Measurements from ENCODE around the gene CELSR1. TPM values are rescaled to one million over a fixed set of nuclear protein-coding genes. Genes with fewer than 3 reads are reported as not detected.

The CELSR1 gene
- total RNA-seq, 1 experiment from 2014 or later: 22.6 TPM

GRCh38 chr22:46521994-46522393 lies 15.4 kb downstream of the CELSR1 start:
- no peaks in the 10 kb centered on the region for H3K4me1 ChIP-seq (ENCODE audit: insufficient read depth, low read length)
- Mint-ChIP-seq H3K36me3 (ENCODE audit: insufficient read depth in 1 of 3, low read depth in 3 of 3) (peaks cover 0 to 4% (median 4%) of the 10 kb centered on the region in 3 experiments; a peak in 2 of 7 replicates), H3K4me1 (peaks cover 18 to 21% of the 10 kb centered on the region in 2 experiments), H3K27me3 (ENCODE audit: low read depth) (no peaks in the 10 kb centered on the region; the same call in 1 of the 2 replicates), H3K4me3 (no peak overlapping the region), H3K27ac (no peak overlapping the region), H3K9me3 (no peaks in the 10 kb centered on the region)
- H3K23me2 ChIP-seq (ENCODE audit: insufficient read length, low read depth, low read length, poor library complexity, severe bottlenecking): no peaks in the 10 kb centered on the region
- H4K8ac ChIP-seq (replicated peaks; ENCODE audit: insufficient read length, low read depth, low read length): no peak overlapping the region
- no peak overlapping the region for H2BK12ac ChIP-seq (ENCODE audit: insufficient read length, low read depth, low read length)
- H2BK20ac ChIP-seq (ENCODE audit: low read depth, low read length, poor library complexity, severe bottlenecking): no peak overlapping the region
- no peaks in the 10 kb centered on the region for H3K79me1 ChIP-seq (ENCODE audit: insufficient read depth, low read depth, low read length, poor library complexity, severe bottlenecking)
- no peak overlapping the region for H3T11ph ChIP-seq (ENCODE audit: low read length)
- no peak overlapping the region for H2AK5ac ChIP-seq (ENCODE audit: insufficient read length, low read length)
- no peak overlapping the region for H3K27ac ChIP-seq (ENCODE audit: insufficient read length, low read depth, low read length)
- no peaks in the 10 kb centered on the region for H3K9me3 ChIP-seq (ENCODE audit: control insufficient read depth, low read depth, low read length)
- H4K20me1 ChIP-seq (ENCODE audit: control insufficient read depth, insufficient read depth, insufficient read length): no peaks in the 10 kb centered on the region
- H2AFZ ChIP-seq (ENCODE audit: low read length): no peak overlapping the region
- H3K23ac ChIP-seq (ENCODE audit: insufficient read length, low read depth, low read length): no peak overlapping the region
- no peak overlapping the region for H3K4ac ChIP-seq (ENCODE audit: low read depth, low read length)
- H3K27me3 ChIP-seq (ENCODE audit: insufficient read depth, low read length): no peaks in the 10 kb centered on the region
- H3K14ac ChIP-seq (ENCODE audit: insufficient read depth, low read length): no peak overlapping the region
- H3K18ac ChIP-seq (ENCODE audit: insufficient read length, low read depth, low read length): no peak overlapping the region
- no peak overlapping the region for H2BK15ac ChIP-seq (ENCODE audit: low read depth, low read length)
- WGBS (ENCODE audit: extremely low coverage, insufficient read length, low lambda C conversion rate): no CpG with 5 or more reads among the region's 5 CpGs
- DNase-seq: no peak
- no peak overlapping the region for H3K4me2 ChIP-seq (ENCODE audit: insufficient read depth, insufficient read length, low read length)
- no peak overlapping the region for H4K5ac ChIP-seq (ENCODE audit: insufficient read length, low read depth, low read length)
- H3K9ac ChIP-seq (ENCODE audit: extremely low read depth, insufficient read length, low read length): no peak overlapping the region
- no peak overlapping the region for H2BK120ac ChIP-seq (ENCODE audit: low read depth, low read length, poor library complexity, severe bottlenecking)
- no peak overlapping the region for H3K56ac ChIP-seq (ENCODE audit: insufficient read length, low read depth, low read length)
- no peak for TF ChIP-seq CTCF (conservative IDR thresholded peaks at IDR 0.05)
- no peak overlapping the region for H2BK5ac ChIP-seq (ENCODE audit: insufficient read length, low read length)
- no peaks in the 10 kb centered on the region; the same call in 1 of the 2 replicates for H3K79me2 ChIP-seq (ENCODE audit: insufficient read depth, low read length)
- no peak overlapping the region for H4K91ac ChIP-seq (ENCODE audit: insufficient read length, low read depth, low read length)

Data from H9 (cell line).